Umbilical cord (tissue), 2 donors: ENCODE measurements around the gene ISM1. TPM values are rescaled to one million over a fixed set of nuclear protein-coding genes. Genes with fewer than 3 reads are reported as not detected.
"Not testable (repeated sequence)": the region's sequence is repeated elsewhere in the genome, so short reads cannot be mapped to it uniquely, and the experiment has no call there.

Experiments used
- DNase-seq: peaks from one replicate; pipeline ENCODE4 v3.0.0-alpha.2; 2015; ENCODE audit warnings: low spot score
- total RNA-seq: library from RNA; depleted of rRNA; stranded (reverse); fragments of >200 nt; gene quantifications from one replicate; pipeline ENCODE4 v1.2.3, GENCODE V29; 2014; ENCODE audit warnings: low replicate concordance; ENCODE audit not compliant: insufficient read depth

ISM1 gene
- total RNA-seq, 1 donor from 2014 or later: 6.7 TPM

DNA sequence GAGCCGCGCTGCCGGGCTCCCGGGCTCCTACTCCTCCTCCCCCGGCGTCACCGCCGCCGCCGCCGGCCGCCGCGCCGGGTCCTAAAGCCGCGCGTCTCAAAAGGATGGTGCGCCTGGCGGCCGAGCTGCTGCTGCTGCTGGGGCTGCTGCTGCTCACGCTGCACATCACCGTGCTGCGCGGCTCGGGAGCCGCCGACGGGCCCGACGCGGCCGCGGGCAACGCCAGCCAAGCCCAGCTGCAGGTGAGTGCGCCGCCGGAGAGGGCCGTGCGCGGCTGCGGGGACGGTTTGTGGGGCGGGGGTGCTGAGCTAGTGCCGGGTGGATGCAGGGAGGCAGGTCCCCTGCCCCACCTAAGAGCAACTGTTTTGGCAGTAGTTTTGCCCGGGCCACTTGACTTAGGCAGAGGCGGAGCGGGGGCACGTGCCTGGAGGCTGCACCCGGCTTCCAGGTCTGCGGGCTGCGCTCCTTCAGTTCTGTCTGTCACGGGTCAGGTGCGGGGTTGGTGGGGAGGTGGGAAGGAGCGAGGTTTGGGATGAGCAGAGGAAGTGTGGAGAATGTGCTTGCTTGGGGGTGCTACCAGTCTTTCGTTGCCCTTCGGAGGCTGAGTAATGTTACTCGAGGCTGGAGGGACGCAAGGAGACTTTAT, 722 bp downstream of the ISM1 start:
- DNase-seq: peak; percentile 71

DNA sequence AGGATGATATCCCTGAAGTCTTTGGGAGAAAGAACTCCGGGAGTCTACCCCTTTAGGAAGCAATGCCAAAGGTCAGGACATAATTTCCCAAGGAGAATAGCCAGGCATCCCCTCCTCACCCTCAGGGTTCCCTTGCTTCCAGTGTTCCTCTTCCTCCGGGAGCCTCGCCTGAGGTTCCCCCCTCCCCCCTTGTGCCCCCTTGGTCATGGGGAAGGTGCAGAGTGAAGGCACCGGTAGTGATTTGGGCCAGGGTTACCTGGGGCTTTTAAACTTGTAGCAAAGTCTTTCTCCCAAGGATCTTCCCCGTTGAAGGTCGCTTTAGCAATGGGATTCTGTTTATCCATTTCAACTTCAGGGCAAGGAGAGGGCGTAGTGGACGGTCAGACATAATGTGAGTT, 1.2 kb downstream of the ISM1 start:
- DNase-seq: no peak

DNA sequence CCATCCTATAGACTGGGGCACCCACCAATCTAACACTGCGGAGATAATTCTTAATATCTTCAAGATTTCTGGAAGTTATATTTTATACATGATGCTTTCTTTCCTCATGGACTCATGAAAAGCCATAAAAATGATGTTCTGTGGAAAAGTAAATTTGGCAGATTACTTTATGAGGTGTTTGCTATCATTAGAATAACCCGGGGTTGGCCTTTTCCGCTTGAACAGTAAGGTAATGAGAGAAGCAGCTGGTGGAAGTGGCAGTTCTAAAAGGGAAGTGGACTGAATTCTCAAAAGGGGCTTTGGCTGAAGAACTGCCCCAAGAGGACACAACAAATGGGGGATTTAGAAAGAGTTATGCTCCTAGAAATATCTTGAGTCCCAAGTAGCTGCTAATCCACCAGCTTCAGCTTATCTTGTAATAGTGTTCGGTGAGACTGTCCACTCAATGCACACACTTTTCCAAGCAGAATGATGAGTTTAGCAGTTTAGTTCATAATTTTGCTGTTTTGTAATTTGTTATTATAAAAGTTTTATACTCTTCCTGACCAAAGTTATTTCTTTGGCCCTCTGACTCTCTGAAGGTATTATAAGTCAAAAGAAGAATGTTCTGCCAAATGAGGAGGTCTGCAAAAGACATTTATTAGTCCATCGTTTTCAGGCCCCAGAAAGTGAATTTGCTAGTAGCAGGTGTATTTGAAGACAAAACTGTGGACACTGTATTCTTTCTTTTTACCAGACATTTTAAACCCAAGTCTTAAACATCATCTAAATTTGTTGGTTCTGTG, 2.9 kb downstream of the ISM1 start:
- DNase-seq: no peak

DNA sequence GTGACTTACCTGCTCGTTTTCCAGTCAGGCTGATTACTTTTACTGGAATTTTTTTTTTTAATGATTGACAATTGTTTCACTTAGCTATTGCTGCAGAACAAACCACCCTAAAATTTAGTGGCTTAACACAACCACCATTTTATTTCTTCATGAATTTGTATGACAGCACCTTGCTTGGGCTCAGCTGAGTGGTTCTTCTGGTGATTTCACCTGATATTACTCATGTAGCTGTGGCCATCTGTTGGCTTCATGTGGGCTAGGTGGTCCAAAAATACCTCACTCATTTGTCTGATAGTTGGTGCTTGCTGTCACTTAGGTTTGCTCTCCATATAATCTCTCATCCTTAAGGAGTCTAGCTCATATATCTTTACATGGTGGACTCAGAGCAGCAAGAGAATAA, 5.3 kb downstream of the ISM1 start:
- DNase-seq: no peak

DNA sequence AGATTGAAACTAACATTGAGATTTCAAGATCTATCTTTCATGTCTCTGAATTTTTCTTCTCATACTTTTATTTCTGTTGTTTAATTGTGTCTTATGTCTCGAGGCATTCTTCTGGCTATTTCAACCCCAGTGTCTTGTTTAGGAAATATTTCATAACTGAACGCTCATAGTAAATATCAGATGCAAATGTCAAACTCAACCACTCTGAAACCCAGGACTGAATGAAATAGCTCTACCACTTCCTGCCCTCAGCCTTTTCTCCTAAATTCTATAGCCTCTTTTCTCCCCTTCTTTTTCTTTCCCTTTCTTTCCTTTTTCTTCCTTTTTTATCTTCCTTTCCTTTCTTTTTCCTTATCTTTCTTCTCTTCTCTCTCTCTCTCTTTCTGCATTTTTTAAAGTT, 7.7 kb downstream of the ISM1 start:
- DNase-seq: no peak

DNA sequence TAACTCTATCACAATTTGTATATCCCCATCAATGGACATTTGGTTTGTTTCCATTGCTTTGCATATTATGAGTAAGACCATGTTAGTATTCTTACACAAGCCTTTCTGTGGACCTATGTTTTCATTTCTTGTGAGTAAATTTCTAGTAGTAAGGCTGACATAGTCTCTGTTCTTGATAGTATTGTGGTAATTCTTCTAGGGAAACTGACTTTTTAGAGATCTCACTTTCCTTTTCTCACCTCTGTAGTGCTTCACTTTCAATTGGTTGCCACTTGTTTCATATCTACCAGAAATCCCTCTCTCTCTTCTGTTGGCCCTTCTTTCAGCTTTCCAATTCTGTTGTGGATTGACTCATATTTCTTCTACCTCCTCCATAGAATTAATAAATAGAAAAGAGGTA, 8.5 kb downstream of the ISM1 start:
- no peak for DNase-seq

DNA sequence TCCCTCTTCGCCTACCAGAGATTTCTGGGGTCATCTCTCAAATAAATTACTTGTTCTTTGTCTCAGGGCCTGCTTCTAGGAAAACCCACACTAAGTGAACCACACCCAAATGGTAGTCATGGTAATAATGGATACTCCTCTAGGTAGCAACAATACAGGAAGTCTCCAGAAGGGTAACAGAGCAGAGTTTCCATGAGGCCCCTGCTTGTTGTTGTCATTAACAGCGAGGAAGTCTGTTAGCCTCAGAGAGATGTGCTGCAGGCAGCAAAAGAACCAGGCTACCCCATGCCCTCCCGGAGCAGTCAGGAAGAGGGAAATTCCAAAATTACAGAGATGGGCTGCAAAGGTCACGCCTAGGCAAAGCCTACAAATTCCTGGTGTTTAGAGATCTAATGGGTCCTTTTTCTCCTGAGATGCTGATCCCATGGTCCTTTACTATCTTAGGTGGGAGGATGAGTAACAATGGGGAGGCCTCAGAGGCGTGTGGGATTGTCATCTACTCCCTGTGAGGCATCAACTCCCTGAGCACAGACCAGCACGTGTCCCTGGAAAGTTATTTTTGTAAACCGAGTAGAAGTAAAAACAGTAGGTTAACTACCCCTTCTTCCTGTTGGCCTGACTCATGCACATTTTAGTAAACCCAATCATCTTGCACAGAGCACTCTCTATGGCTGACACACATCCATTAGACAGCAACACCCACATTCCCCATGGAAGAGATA, 10.1 kb downstream of the ISM1 start:
- no peak for DNase-seq

DNA sequence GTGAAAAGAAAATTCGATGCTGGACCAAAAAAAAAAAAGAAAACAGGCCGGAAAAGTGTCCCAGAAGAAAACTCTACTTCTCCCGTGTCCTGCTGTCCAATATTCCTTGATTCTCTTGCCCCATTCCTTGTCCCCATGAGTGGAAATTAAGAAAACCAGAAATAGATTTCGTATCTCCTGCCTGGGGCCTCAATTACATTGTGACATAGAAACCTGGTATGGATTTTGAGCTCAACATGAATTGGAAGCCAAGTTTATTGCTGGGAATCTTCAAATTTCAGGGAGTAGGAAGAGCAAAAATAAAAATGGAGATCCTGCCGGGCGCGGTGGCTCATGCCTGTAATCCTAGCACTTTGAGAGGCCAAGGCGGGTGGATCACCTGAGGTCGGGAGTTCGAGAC, 11.9 kb downstream of the ISM1 start:
- DNase-seq: no peak

DNA sequence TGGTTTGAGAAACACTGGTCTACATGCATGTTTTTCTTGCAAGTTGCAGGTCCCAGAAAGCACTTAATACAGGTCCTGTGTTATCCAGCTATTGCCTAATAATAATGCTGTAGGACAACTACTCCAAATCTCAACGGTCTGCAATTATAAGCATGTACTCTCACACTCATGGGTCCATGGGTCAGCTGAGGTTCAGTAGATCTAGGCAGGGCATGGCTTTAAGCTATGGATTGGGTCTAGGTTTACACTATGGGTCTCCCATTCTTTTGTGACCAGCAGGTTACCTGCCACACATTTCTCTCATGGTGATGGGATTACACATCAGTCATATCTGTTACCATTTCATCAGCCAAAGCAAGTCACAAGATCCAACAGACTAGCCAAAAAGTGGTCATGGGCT, 13.9 kb downstream of the ISM1 start:
- DNase-seq: no peak

DNA sequence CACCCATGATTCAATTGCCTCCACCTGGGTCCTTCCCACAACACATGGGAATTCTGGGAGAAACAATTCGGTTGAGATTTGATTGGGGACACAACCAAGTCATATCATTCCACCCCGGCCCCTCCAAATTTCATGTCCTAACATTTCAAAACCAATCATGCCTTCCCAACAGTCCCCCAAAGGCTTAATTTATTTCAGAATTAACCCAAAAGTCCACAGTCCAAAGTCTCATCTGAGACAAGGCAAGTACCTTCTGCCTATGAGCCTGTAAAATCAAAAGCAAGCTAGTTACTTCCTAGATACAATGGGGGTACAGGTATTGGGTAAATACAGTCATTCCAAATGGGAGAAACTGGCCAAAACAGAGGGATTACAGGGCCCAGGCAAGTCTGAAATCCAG, 15.3 kb downstream of the ISM1 start:
- not testable (repeated sequence) for DNase-seq

DNA sequence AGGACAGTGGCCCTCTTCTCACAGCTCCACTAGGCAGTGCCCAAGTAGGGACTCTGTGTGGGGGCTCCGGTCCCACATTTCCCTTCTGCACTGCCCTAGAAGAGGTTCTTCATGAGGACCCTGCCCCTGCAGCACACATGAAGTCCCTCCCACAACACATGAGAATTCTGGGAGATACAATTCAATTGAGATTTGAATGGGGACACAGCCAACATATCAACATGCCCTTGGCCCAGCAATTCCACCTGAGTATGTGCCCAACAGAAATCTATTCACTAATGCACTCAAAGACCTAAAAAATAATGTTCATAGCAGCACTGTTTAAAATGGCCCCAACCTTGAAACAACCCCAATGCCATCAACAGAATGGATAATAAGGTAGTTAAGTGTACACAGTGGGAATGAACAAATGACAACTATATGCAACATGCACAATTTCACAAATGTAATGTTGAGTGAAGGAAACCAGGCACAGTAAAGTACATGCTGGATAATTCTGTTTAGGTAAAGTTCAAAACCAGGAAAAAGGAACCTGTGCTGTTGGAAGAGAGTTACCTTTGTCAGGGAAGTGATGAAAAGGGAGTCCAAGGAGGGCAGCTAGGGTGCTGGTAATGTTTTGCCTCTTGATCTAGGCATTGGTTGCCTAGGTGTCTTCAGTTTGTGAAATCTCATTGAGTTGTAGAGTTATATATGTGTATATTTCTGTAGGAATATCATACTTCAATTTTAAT, 16.1 kb downstream of the ISM1 start:
- no peak for DNase-seq

DNA sequence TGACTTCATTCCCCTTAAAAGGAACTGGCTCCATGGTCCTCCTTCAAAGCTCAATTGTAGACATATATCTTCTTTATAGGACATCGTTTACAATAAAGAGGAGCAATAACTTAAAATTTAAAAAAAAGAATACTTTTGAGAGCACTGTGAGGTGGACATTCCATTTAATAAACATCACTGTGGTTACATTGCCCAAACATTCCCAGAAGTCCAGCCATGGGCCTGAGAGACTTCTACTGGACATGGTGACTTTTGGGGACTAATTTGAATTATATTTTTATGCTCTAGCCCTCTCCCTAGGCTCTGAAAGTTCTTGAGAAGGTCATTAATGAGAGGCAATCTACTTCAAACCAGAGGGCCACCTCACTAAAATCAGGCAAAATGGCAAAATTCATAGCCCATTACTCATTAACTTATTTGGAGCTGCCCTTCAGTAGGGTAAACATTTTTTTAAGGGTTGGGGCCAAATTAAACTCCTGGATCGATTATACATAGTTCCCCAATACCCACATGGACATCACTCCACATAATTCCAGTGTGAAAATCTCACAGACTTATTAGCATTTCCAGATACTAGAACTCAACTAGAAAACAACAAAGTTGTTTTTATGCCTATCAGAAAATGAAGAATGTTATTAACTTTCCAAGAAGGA, 17.1 kb downstream of the ISM1 start:
- no peak for DNase-seq

DNA sequence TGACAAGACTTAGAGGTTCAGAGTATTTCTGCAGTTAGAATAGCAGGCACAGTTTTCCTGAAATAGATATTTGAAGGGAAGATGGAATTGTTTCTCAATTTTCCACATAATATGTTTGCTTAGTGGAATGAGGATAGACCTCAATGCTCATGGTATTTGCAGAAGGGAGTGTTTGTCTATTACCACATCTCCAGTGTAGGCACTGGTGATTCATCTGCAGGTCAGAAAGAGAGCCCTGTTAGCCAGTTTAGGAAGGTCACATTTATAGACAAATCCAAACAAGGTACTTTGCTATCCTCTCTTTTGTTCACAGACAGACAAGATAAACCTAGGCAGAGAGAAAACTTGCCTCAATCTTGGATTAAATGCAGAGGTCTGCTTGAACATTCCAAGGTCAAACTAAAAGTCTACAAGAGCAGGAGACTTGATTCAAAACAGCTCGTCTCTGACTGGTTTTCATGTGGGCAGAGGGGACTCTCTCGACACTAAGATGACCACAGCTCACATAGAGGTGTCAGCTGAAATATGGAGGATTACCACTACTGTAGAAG, 22.8 kb downstream of the ISM1 start:
- DNase-seq: no peak

DNA sequence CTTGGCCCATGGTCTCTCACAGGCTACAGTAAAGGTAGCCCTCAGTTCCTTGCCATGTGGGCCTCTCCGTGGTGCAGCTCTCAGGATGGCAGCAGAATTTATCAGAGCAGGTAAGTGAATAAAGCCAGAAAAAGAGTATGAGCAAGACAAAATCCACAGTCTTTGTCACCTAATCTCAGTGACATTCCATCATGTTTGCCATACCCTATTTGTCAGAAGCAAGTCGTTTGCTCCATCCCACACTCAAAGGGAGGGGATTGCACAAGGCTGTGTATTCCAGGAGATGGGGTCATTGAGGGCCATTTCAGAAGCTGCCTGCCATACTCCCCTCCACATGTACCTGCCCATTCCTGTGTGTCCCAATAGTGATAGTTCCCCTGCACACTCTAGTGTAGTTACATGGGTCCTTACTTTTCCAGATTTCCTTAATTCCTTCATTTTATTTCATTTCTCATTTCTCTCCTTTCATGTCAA, 24.2 kb downstream of the ISM1 start:
- DNase-seq: no peak

DNA sequence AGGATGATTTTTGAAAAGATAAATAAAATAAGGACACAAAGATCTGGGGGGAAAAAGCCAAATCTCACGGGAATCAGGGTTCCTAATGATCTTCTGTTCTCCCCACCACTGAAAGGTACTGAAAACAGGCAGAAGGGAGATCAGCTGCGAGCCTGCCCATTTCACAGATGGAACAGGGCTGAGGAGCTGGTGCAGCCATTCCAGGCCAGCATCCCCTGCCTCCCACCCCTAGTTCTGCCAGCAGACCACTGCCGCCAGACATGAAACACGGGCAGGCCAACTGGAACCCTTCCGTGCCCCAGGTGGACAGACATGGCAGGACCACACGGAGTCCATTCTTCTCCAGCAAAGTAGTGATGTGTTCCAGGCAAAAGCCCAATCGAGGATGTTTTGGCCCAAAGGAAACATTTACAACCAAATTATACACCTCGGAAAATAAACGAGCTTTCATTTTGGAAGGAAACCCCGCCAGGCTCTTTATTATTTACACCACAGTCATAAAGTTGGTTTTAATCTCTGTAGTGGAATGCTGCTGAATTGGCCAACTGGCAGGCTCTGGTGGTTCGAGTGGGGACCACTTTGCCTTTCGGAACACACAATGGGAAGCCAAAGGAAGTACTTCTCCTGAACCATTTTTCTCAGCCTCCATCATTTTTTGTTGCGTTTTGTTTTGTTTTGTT, 28.2 kb downstream of the ISM1 start:
- DNase-seq: no peak

DNA sequence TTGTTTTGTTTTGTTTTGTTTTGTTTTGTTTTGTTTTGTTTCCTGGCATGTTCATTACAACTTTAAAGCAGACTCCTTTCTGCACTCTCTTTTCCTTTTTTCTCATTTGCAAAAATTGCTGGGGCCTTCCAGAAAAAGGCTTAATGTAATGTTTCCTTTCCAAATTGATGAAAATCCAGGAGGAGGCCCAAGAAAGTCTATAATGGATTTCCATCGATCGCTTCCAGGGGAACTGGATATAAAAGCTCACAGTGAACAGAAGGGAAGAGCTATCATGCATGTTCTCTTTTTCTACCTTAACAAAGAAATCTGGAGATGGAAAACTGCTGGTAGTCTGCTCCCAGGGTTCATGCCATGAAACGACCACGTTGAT, 28.7 kb downstream of the ISM1 start:
- DNase-seq: no peak

DNA sequence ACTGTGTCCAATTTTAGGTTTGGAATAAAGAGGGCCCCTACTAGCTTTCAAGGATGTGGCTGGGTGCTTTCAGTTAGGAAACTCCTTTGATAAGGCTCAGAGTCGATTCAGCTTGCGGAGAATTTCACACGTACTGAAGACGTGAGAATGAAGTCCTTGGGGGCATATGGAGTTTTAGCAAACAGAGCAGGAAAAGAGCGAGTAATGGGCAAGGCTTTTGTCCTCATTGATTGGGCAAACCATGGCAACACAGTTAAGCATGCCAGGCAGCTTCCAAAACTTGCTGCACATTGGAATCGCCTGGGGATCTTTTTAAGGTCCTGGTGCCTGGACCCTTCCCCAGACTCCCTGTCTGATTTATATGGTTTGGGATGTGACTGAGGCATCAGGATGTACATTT, 29.2 kb downstream of the ISM1 start:
- DNase-seq: no peak

DNA sequence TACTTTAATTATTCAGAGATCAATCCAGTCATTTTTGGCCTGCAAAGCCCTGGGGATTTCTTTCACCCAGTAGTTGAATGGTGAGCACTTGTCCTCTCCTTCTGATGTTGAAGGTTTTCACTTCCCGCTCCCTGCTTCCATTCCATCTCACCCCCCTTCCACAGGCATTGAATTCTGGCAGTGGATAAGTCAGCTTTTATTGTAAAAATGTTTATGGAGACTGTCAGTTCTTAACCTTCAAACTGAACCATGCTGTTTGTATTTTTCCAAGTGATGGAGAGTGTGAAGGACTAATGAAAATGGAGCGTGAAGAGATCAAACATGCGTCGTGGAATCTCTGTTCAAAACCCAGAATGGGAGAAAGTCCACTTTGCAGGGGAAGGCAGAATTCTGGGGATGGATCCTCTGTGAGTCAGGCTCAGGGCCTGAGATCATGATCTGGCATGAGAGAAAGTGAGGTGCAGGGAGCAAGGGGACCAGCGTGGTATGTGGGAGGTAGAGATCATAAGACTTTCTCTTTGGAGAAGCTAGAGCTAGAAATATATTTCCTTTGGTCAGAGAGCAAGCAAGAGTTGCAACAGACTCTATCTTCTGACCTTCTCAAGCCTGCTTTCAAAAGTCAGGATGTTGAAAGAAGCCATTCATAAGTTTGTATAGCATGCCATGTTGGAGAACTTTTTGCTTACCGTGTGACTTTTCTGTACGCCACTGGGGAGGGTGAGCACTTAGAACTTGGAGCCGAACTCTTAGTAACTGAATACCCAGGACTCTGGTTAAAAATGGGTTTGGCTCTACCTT, 30.2 kb downstream of the ISM1 start:
- no peak for DNase-seq

DNA sequence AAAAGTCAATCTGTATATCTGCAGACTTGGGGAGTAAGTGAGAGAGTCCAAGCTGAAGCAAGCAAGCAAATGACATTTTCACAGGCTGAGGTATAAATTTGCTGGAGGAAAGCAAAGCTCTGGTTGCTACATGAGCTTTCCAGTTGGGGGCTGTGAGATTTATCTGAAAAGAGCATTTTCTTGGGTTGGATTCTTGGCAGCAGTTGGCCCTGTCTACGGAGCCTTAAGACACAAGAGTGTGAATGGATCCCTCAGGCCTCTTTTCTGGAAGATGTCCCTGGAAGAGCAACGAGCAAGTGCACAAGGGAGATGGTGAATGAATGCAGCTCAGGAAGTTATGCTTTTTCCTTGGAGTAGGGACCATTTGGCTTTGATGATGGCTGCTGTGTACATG, 30.8 kb downstream of the ISM1 start:
- no peak for DNase-seq

DNA sequence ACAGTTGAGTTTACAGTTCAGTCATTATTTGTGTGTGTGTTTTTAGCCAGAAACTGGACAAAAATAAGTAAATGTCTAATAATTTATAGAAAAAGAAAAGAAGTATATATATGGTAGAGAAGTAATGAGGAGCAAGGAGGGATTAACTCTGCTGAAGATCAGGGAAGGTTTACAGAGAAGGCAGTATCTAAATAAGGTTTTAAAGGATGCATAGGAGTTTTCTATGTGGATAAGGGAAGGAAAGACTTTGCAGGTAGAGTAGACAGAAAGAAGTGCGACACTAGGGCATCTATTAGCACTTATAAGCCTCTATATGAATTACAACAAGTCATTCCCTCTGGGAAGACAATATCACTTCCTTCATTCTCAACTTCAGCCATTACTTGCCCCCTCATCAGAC, 34.3 kb downstream of the ISM1 start:
- DNase-seq: no peak
